ENCODE results near the gene IGSF6. TPM values are rescaled to one million over a fixed set of nuclear protein-coding genes. Genes with fewer than 3 reads are reported as not detected.
"Not testable (repeated sequence)": the region's sequence is repeated elsewhere in the genome, so short reads cannot be mapped to it uniquely, and the experiment has no call there.

The IGSF6 gene
- total and polyA plus RNA-seq, 9 donors: 0.48 to 15.4 (median 1.3) TPM

DNA sequence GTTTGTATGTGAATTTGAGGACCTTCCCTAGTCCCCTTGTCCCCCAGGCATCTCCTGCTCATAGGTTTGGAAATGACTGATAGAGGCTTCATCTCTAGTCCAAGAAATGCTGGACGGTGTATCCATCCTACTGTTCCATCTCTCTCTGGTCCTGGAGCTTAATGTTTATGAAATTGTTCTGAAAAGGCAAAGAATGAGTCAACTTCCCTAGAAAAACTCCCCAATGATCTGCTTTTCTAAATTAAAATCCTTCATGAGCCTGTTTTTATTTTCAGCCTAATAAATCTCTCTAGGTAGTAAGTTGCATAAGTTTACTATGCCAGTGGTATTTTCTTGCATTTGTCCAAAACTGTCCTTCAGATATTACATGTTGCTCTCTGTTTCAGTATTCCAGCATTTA lies 2.1 kb upstream of the IGSF6 start:
- no peak overlapping the region for H3K4me3 ChIP-seq
- H3K9me3 ChIP-seq: no peaks in the 10 kb centered on the region
- H3K27ac ChIP-seq: no peak overlapping the region
- H3K36me3 ChIP-seq: no peaks in the 10 kb centered on the region
- H3K27me3 ChIP-seq: no peaks in the 10 kb centered on the region
- 75 to 92% (median 92%) methylated on average over 1 of the region's 1 CpG for WGBS, 3 donors
- no peaks in the 10 kb centered on the region for H3K4me1 ChIP-seq (ENCODE audit: insufficient read depth)
- DNase-seq: no peak
- TF ChIP-seq POLR2A (IDR thresholded peaks at IDR 0.05): no peak
- no peak for TF ChIP-seq CTCF (IDR thresholded peaks at IDR 0.05)
- no peak for TF ChIP-seq EP300 (IDR thresholded peaks at IDR 0.05)
- intact Hi-C loops (cut with DNase I): loop anchor here in 2 of 4 donors (10.0 kb wide), 2 partner anchors 50 kb away; no protein-coding TSS in a partner anchor

DNA sequence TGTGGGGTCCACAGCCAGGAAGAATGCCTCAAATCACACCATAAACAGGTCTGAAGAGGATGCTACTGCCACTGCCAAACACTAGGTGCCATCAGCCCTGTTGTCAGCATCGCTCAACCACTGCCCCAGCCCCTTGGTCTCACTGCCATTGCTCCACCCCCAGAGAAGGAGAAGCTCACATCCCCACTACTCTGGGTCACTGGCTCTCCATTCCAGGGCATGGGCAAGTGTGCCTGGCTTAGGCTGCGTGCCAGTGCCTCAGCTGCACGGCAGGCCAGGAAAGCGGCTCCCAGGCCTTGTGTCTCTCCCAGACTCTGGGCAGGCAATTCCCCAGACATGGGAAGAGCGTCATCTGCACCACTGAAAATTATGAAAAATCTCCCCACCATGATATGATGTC lies 1.2 kb upstream of the IGSF6 start:
- TF ChIP-seq POLR2A (IDR thresholded peaks at IDR 0.05) (no peak), EP300 (IDR thresholded peaks at IDR 0.05) (no peak), CTCF (IDR thresholded peaks at IDR 0.05) (no peak)
- 91 to 94% (median 92%) methylated on average over 5 of the region's 5 CpGs for WGBS, 3 donors
- Histone ChIP-seq H3K36me3 (no peaks in the 10 kb centered on the region), H3K4me1 (ENCODE audit: insufficient read depth) (no peaks in the 10 kb centered on the region), H3K27me3 (no peaks in the 10 kb centered on the region), H3K27ac (no peak overlapping the region), H3K9me3 (no peaks in the 10 kb centered on the region), H3K4me3 (no peak overlapping the region)
- DNase-seq: no peak
- intact Hi-C loops (cut with DNase I): loop anchor here in 2 of 4 donors (10.0 kb wide), 2 partner anchors 49 to 51 kb away; no protein-coding TSS in a partner anchor

DNA sequence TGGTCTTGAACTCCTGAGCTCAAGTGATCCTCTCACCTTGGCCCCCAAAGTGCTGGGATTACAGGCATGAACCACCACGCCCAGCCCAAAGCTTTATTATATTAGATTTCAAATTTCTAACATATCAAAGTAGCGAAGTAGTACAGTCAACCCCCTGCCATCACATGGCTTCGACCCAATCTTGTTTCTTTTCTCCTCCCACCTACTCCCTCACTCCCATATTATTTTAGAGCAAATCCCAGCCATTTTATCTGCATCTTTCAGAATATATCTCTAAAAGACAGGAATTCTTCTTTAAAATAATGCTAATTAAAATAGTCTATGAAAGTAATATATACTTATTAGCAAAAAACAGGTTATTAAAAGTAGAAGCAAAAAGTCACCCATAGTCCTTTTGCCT lies 893 bp downstream of the IGSF6 start:
- no peak for DNase-seq
- no peaks in the 10 kb centered on the region for H3K36me3 ChIP-seq
- H3K4me1 ChIP-seq (ENCODE audit: insufficient read depth): peaks cover 5% of the 10 kb centered on the region
- no peaks in the 10 kb centered on the region for H3K9me3 ChIP-seq
- intact Hi-C loops (cut with DNase I): loop anchor here in 2 of 4 donors (10.0 kb wide), 2 partner anchors 47 to 53 kb away; no protein-coding TSS in a partner anchor
- H3K27me3 ChIP-seq: no peaks in the 10 kb centered on the region
- WGBS, 3 donors: 77 to 80% (median 79%) methylated on average over 3 of the region's 3 CpGs
- no peak overlapping the region for H3K27ac ChIP-seq
- TF ChIP-seq EP300 (IDR thresholded peaks at IDR 0.05) (no peak), CTCF (IDR thresholded peaks at IDR 0.05) (no peak), POLR2A (IDR thresholded peaks at IDR 0.05) (no peak)
- no peak overlapping the region for H3K4me3 ChIP-seq

- 100% methylated on average over 1 of the region's 1 CpG for WGBS, 3 donors
- intact Hi-C loops (cut with DNase I): loop anchor here in 2 of 4 donors (10.0 kb wide), 2 partner anchors 46 to 54 kb away; no protein-coding TSS in a partner anchor
- Histone ChIP-seq H3K27me3 (no peaks in the 10 kb centered on the region), H3K4me3 (no peak overlapping the region), H3K27ac (no peak overlapping the region), H3K36me3 (no peaks in the 10 kb centered on the region), H3K4me1 (ENCODE audit: insufficient read depth) (peaks cover 8% of the 10 kb centered on the region), H3K9me3 (no peaks in the 10 kb centered on the region)
- no peak for DNase-seq
- TF ChIP-seq POLR2A (IDR thresholded peaks at IDR 0.05) (no peak), EP300 (IDR thresholded peaks at IDR 0.05) (no peak), CTCF (IDR thresholded peaks at IDR 0.05) (no peak)
Measured at GRCh38 chr16:21650521-21650920, 1.9 kb downstream of the IGSF6 start.

DNA sequence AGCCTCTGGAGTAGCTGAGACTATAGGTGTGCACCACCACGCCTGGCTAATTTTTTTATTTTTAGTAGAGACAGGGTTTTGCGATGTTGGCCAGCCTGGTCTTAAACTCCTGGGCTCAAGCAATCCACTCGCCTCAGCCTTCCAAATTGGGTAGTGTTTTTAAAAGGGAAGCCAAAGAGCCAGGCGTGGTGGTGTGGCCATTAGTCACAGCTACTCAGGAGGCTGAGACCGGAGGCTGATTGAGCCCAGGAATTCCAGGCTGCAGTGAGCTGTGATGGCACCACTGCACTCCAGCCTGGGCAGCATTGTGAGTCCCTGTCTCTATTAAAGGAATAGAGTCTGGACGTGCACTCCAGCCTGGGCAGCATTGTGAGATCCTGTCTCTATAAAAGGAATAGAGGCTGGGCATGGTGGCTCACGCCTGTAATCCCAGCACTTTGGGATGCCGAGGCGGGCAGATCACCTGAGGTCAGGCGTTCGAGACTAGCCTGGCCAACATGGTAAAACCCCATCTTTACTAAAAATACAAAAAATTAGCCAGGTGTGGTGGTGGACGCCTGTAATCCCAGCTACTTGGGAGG lies 2.5 kb downstream of the IGSF6 start:
- H3K27ac ChIP-seq, H3K4me3 ChIP-seq, H3K36me3 ChIP-seq, H3K27me3 ChIP-seq, DNase-seq, H3K9me3 ChIP-seq: not testable (repeated sequence)
- intact Hi-C loops (cut with DNase I): loop anchor here in 2 of 4 donors (10.0 kb wide), 2 partner anchors 45 to 55 kb away; no protein-coding TSS in a partner anchor
- 95 to 97% (median 97%) methylated on average over 12 of the region's 12 CpGs for WGBS, 3 donors
- H3K4me1 ChIP-seq (ENCODE audit: insufficient read depth): peaks cover 10% of the 10 kb centered on the region
